ENCODE results near the gene BLTP2.
"Not testable (repeated sequence)": the region's sequence is repeated elsewhere in the genome, so short reads cannot be mapped to it uniquely, and the experiment has no call there.

Gene BLTP2

DNA sequence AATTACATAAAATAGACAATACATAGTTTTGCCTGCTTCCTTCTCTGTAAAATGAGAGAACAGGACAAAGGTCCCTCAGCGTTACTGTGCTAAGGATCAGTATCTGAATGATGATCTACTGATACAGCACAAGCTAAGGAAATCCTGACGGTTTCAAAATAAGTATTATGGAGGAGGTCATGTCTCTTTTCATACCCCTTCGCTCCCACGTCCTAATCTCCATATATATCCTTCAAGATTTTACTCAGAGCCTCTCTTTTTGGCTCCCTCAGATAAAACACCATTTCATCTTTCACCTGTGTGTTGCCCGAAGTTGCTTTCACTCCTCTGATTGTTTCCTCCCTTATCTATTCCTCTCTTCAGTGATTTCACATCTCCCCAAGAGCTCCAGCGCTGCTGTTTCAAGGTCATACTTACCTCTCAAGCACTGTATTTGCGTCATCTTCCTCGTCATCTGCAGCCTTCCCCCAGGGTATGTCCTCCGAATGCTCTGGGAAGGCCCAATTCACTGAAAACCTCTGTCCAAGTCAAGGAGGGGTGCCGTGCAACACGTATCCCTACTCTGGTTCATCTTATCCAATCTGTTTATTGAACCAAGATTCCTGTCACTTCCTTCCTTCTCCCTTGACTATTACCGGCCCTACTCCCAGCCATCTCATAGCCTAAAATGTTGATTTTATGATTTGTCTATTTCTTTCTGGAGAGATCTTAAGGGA lies 1.2 kb upstream of the BLTP2 start:
- no peak for DNase-seq

GRCh38 chr17:28645576-28645939 lies 600 bp upstream of the BLTP2 start:
- DNase-seq: no peak

- peak; percentile 80 for DNase-seq
Measured at GRCh38 chr17:28643983-28644786, 773 bp downstream of the BLTP2 start.

DNA sequence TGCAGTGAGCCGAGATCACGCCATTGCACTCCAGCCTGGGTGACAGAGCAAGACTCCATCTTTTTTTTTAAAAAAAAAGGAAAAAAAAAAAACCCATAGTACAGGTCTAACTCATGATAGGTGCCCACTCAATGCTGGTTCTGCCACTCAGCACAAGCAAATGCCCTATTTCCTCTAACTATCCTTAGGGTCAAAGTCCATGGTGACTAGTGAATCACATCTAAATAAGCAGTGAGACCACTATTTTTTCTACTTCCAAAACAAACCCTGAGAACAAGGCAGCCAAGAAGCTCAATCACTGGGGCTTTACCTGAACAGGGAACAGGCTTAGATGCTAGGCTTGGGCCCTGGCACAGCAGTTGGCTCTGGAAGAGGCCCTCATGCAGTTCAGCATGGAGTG lies 3.4 kb downstream of the BLTP2 start:
- no peak for DNase-seq

GRCh38 chr17:28635506-28635905 lies 9.5 kb downstream of the BLTP2 start:
- DNase-seq: no peak

DNA sequence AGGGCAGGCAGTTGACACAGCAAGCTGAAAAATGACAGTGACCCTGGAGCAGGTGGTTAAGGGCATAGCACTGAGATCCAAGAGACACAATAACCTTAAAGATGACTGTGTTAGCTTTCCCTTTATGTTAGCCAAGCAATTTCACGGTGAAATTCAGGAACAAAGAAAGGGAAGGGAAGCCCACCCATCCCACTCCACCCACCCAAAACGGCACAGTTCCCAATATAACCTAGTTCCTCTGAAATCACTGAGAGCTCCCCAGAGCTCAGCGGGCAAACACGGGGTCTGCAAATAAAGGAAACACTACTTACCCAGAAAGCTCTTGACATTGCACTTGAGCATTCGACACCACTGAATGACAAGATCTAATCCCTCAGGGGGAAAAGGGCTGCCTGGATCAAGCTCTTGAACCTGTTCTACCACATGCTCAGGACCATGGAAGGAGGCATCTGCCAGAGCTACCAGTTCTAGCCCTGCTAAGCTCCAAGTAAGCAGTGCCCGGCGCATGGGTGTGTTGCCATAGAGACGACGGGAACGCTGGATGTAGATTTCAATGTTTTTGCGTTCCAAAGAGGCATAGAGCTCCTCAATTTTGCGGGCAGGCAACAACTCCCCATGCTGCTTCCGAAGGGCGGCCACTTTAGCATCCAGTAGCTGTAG lies 10.6 kb downstream of the BLTP2 start:
- no peak for DNase-seq

- DNase-seq: no peak
Measured at GRCh38 chr17:28626818-28627217, 18.1 kb downstream of the BLTP2 start.

- no peak for DNase-seq
Measured at GRCh38 chr17:28624148-28624547, 20.8 kb downstream of the BLTP2 start.

DNA sequence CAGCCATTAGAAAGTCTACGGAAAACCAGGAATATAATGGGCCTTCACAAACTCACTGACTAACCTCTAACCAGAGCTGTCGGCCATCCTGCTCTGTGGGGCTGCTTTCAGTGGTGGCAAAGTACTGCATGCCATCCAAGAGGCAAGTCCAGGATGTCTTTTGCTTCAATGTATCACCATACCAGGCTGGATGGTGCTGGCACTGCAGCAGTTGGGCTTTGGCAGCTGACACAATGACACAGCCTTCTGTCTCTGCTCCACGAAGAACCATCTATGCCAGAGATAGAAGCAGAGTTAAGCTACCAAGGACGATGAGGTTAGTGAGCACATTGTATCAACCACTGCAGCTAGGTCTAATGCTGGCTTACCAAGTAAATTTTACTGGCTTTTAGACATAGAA lies 21.3 kb downstream of the BLTP2 start:
- no peak for DNase-seq

- DNase-seq: no peak
Measured at GRCh38 chr17:28622186-28622585, 22.8 kb downstream of the BLTP2 start.

DNA sequence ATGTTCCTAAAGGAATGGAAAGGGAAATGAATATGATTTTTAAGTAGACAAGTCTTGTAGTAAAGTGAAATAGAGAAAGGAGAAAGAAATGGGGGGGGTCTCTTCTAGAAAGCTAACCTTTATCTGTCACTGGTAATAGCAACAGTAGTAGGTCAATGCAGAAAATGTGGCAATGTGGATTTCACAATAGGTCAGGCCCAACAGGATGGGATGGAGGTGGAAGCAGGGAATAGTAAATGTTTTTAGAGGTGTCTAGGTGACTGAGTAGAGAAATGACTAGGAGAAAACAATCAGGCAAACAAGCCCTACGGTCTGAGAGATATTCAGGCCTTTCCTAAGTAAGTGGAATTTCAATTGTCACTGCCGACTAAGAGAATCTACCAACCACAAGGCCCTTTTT lies 24.9 kb downstream of the BLTP2 start:
- DNase-seq: no peak

- no peak for DNase-seq
Measured at GRCh38 chr17:28618464-28618863, 26.5 kb downstream of the BLTP2 start.

GRCh38 chr17:28616281-28616680 lies 28.7 kb downstream of the BLTP2 start:
- no peak for DNase-seq

DNA sequence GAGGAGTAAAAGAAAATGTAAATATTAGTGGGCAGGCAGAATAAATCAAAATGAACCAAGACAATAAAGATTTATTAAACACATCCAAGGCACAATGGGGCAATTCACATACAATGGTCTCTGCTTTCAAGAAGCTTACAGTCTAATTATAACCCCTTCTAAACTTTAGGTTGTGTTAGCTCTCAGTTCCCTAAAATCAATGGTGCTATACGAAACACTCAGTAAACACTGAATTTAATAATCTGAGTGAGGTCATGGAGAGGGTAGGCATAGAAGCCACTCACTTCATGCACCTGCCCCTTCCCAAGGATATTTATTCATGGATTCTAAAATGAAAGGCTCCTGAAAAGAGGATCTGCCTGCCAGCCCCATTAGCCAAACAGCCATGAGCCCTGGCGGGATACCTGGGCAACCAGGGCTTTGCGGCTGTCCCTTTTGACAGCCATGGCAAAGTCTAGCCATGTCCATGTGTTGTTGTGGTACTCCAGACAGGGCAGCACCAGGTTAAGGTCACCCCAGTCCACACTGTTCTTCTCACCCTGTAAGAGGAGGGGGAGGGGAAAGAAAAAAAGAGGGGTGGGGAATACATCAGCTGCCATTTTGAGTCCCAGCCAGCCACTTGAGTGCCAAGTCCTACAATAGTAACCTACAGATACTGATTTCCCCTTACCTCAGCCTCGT lies 29.6 kb downstream of the BLTP2 start:
- DNase-seq: no peak

DNA sequence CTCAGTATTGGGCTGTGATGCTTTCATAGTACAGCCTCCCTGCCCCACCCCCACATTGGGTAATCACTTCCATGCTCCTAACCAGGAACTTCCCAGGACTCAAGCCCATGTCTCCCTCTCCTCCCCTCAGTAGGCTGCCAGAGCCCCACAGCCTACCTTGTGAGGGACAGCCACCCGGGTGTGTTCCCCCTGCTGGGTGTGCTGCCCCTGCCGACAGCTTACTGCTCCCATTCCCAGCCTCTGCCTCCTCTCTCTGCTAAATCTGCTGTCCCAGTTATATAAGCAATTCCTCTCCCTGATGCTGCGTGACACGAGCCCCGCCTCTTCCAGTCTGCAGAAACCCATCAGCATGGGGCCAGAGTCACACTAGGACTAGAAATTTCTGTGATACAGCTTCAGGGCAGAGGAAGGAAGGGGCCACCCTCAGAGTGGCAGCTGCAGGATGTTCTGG lies 31.0 kb downstream of the BLTP2 start, which contains the start of gene RSKR:
RSKR (minus strand) TSS at position 255 of the 451 bp plus-strand sequence; CDS start at position 231, 24 bp downstream.
- no peak for DNase-seq

GRCh38 chr17:28612936-28613872 lies 31.8 kb downstream of the BLTP2 start:
- peak; percentile 78 for DNase-seq

DNA sequence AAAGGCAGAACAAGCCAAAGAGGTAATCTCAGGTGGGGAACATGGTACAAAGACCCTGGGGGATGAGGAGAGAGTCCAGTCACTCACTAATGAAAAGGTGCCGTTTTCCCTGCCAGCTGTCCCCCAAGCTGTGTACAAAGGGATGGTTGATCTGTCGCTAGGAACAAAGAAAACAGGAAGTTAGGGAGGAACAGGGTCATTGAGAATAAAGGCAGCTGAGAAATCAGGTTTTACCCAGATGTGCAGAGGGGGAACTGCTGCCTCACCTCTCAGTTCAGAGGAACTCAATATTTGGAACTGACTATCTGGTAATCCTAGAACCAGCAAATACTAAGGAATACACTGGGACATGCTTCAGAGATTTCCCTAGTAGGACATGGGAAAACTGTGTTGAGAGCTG lies 32.4 kb downstream of the BLTP2 start:
- no peak for DNase-seq

DNA sequence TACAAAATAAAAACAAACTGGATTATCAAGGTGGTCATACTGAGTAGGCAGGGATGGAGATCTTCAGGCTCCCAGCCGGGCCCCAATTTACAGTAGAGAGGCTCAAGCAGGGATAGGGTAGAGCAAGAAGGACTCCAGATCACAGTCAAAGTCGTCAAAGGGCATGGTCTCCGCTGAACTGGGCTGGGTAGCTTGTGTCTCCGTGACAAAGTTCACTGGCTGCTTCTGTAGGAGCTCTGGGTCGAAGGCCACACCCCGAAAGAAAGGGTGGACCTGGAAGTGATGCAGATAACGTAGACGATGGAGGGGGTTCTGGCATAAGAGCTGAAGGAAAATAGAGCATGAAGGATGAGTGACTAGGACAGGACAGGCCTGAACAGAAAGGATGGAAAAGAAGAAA lies 34.6 kb downstream of the BLTP2 start:
- DNase-seq: no peak

DNA sequence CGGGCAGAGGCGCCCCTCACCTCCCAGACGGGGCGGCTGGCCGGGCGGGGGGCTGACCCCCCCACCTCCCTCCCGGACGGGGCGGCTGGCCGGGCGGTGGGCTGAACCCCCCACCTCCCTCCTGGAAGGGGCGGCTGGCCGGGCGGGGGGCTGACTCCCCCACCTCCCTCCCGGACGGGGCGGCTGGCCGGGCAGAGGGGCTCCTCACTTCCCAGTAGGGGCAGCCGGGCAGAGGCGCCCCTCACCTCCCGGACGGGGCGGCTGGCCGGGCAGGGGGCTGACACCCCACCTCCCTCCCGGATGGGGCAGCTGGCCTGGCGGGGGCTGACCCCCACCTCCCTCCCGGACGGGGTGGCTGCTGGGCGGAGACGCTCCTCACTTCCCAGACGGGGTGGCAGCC lies 40.9 kb downstream of the BLTP2 start:
- not testable (repeated sequence) for DNase-seq

- DNase-seq: peak; percentile 78
Measured at GRCh38 chr17:28599311-28600184, 45.4 kb downstream of the BLTP2 start.

- peak; percentile 99 for DNase-seq
Measured at GRCh38 chr17:28598799-28599310, 46.1 kb downstream of the BLTP2 start, which contains the start of gene SPAG5. Gene SPAG5 (minus strand): TSS chr17:28599025. CDS start chr17:28598946, 79 bp downstream.
